GM12878 (cell line): Measurements from ENCODE around the gene RAB11A. TPM values are rescaled to one million over a fixed set of nuclear protein-coding genes. Genes with fewer than 3 reads are reported as not detected.

Experiments
- ATAC-seq: fragments of 200-7000 bp; cut with Tn5 transposase; 3 replicates; pipeline ENCODE4 v1.9.1; 2020; ENCODE audit warnings: mild to moderate bottlenecking, moderate library complexity
- BruUV-seq: library from RNA; stranded (reverse); fragments of 400-500 nt; replicated peaks from 2 replicates; lab custom pipeline; 2021; lab: Mats Ljungman, UMichigan
- CTCF ChIA-PET: fragments of 300-600 bp; sonication (Branson Sonifier 250); formaldehyde crosslinking; extraction: SDS; loops from one replicate; lab custom pipeline; 2021; ENCODE audit warnings: inconsistent platforms; lab: Yijun Ruan, JAX
- POLR2A ChIA-PET: fragments of 350-600 bp; formaldehyde crosslinking; extraction: SDS; loops from one replicate; lab custom pipeline; 2021; ENCODE audit warnings: inconsistent platforms; lab: Charles Lee
- RAD21 ChIA-PET: fragments of 300-600 bp; sonication (Branson Sonifier 250); formaldehyde crosslinking; loops from one replicate; lab custom pipeline; 2023; ENCODE audit warnings: antibody characterized with exemption; ENCODE audit not compliant: unreplicated experiment; lab: Charles Lee
- SMC1A ChIA-PET: fragments of 300-600 bp; sonication (Branson Sonifier 250); formaldehyde crosslinking; loops from one replicate; lab custom pipeline; 2023; ENCODE audit not compliant: unreplicated experiment, uncharacterized antibody; lab: Charles Lee
- DNase-seq: peaks from one replicate; pipeline ENCODE4 v3.0.0-alpha.2; 2011; ENCODE audit warnings: low read depth, low spot score
- FAIRE-seq: peaks from 3 replicates; lab custom pipeline; 2011; peaks lifted over from hg19 to GRCh38; lab: Jason Lieb, UNC
- H2AFZ ChIP-seq: 2 replicates; pipeline ENCODE4 v1.6.0; 2011; ENCODE audit warnings: low read depth, low read length, control low read depth; ENCODE audit not compliant: control insufficient read depth
- H3K27ac ChIP-seq: 2 replicates; pipeline ENCODE4 v1.5.1; 2011; ENCODE audit warnings: control low read depth; ENCODE audit not compliant: control insufficient read depth, insufficient read depth
- H3K27me3 ChIP-seq, 2 experiments: replicated peaks in 1 of 2; 2 replicates each; pipeline versions ENCODE4 v1.6.0 to v1.6.1; 2011; ENCODE audit warnings: low read length in 1 of 2; ENCODE audit not compliant: control insufficient read depth in 2 of 2, insufficient read depth in 2 of 2
- H3K36me3 ChIP-seq, 2 experiments: 2 replicates each; pipeline ENCODE4 v1.5.1; 2011; ENCODE audit warnings: low read length in 1 of 2; ENCODE audit not compliant: control insufficient read depth in 2 of 2, insufficient read depth in 2 of 2
- H3K4me1 ChIP-seq: 2 replicates; pipeline ENCODE4 v1.6.1; 2011; ENCODE audit warnings: mild to moderate bottlenecking, low read length, moderate library complexity, mixed read lengths; ENCODE audit not compliant: control insufficient read depth, insufficient read depth
- H3K4me2 ChIP-seq: 2 replicates; pipeline ENCODE4 v1.6.0; 2011; ENCODE audit warnings: control low read depth; ENCODE audit not compliant: control insufficient read depth, insufficient read depth
- H3K4me3 ChIP-seq: fragments of 200-600 bp; sonication (generic); 2 replicates; pipeline ENCODE4 v1.5.1; 2016
- H3K79me2 ChIP-seq: 2 replicates; pipeline ENCODE4 v1.6.0; 2011; ENCODE audit warnings: low read length; ENCODE audit not compliant: control insufficient read depth, insufficient read depth
- H3K9ac ChIP-seq: 2 replicates; pipeline ENCODE4 v1.8.0; 2011; ENCODE audit warnings: low read length, control low read depth, mixed read lengths; ENCODE audit not compliant: control insufficient read depth, insufficient read depth
- H3K9me3 ChIP-seq: replicated peaks from 3 replicates; pipeline ENCODE4 v1.5.1; 2011; ENCODE audit warnings: mild to moderate bottlenecking, low read length; ENCODE audit not compliant: control insufficient read depth, insufficient read depth
- H4K20me1 ChIP-seq: 2 replicates; pipeline ENCODE4 v1.6.0; 2011; ENCODE audit not compliant: control insufficient read depth, insufficient read depth
- DPF2 ChIP-seq: fragments of 450-650 bp; IDR thresholded peaks from 2 replicates; pipeline ENCODE4 v1.6.1; 2017; ENCODE audit warnings: mild to moderate bottlenecking
- HDAC6 ChIP-seq: fragments of 200-600 bp; sonication (generic); IDR thresholded peaks from one replicate; pipeline ENCODE4 v1.8.0; 2017; ENCODE audit warnings: antibody characterized with exemption; ENCODE audit not compliant: unreplicated experiment
- IRF5 ChIP-seq: fragments of 450-650 bp; IDR thresholded peaks from 2 replicates; pipeline ENCODE4 v1.6.1; 2017; ENCODE audit warnings: borderline replicate concordance
- SREBF1 ChIP-seq: IDR thresholded peaks from 2 replicates; pipeline ENCODE4 v1.6.1; 2012; ENCODE audit warnings: mild to moderate bottlenecking, low read length
- STAT1 ChIP-seq: fragments of 450-650 bp; conservative IDR thresholded peaks from 2 replicates; pipeline ENCODE4 v1.6.1; 2014; ENCODE audit warnings: antibody characterized with exemption, mild to moderate bottlenecking
- ZNF592 ChIP-seq: fragments of 450-650 bp; IDR thresholded peaks from 2 replicates; pipeline ENCODE4 v1.6.1; 2017; ENCODE audit warnings: mild to moderate bottlenecking, moderate library complexity
- WGBS: methylation state at CpG from one replicate; pipeline ENCODE4 v1.1.6; 2016; ENCODE audit warnings: low lambda C conversion rate; ENCODE audit not compliant: insufficient replicate concordance, insufficient coverage; ENCODE audit errors: missing lambda C conversion rate; 5-methylcytosine and 5-hydroxymethylcytosine counted together
- in situ Hi-C: fragments of 300-500 bp; cut with MboI; formaldehyde crosslinking; loops from 9 replicates; pipeline ENCODE4 v1.14.3; 2018; ENCODE audit warnings: mixed read lengths
- intact Hi-C: fragments of 100-400 bp; cut with micrococcal nuclease; formaldehyde crosslinking; loops from one replicate; pipeline ENCODE4 v1.14.2; 2022; ENCODE audit not compliant: unreplicated experiment
- polyA plus RNA-seq, 11 experiments: library from polyadenylated mRNA; depleted of rRNA in 4 of 11; unstranded in 6 of 11; stranded (reverse) in 5 of 11; fragments of >200 nt; fragmentation: Nextera tagmentation in 4 of 11; fragmentation: Illumina TruSeq in 1 of 11; extraction: Ambion mirVana in 4 of 11; extraction: Trizol in 1 of 11; gene quantifications; 1 replicate in 1 of 11; 2 replicates in 10 of 11; pipeline versions ENCODE4 v1.2.1 to v1.2.3, GENCODE V29; 2011 to 2016; ENCODE audit warnings: inconsistent platforms in 2 of 11, missing spikeins in 2 of 11, low read depth in 1 of 11
- total RNA-seq, 4 experiments: library from RNA; depleted of rRNA in 3 of 4; stranded (reverse); fragments of >200 nt in 3 of 4; fragmentation: Illumina TruSeq in 1 of 4; extraction: Trizol in 1 of 4; gene quantifications; 2 replicates each; pipeline versions ENCODE4 v1.2.1 to v1.2.3, GENCODE V29; 2013 to 2021

The RAB11A gene
- total and polyA plus RNA-seq, 10 of the 15 experiments (the other 5 are each of a cell fraction or from before 2014, with no cell fraction given), result 128 to 387 (median 224) TPM

- Histone ChIP-seq H3K27ac (no peak overlapping the region), H3K9me3 (no peaks in the 10 kb centered on the region), H3K27me3 (no peaks in the 10 kb centered on the region), H3K79me2 (no peaks in the 10 kb centered on the region), H3K4me2 (no peak overlapping the region), H3K9ac (no peak overlapping the region), H3K4me1 (no peaks in the 10 kb centered on the region), H3K36me3 (no peaks in the 10 kb centered on the region), H2AFZ (no peak overlapping the region), H3K4me3 (no peak overlapping the region), H4K20me1 (no peaks in the 10 kb centered on the region)
- no peak for DNase-seq
- ChIA-PET POLR2A (interaction anchor here (1.3 to 4.6 kb wide), 3 partner anchors 9 to 13 kb away, joined by 6 to 20 read pairs (median 6); no protein-coding TSS in a partner anchor), SMC1A (interaction anchor here (0.7 to 8.0 kb wide), 3 partner anchors 9 to 36 kb away, joined by 3 to 65 read pairs (median 7); no protein-coding TSS in a partner anchor), CTCF (interaction anchor here (1.2 to 1.9 kb wide), 2 partner anchors 23 to 155 kb away, joined by 3 to 4 read pairs; no protein-coding TSS in a partner anchor), RAD21 (interaction anchor here (1.0 to 7.5 kb wide), 4 partner anchors 9 to 19 kb away, joined by 3 to 61 read pairs (median 7); no protein-coding TSS in a partner anchor)
- in situ Hi-C loops (no loop called here), intact Hi-C loops (no loop called here)
- WGBS, result 68% methylated on average over 6 of the region's 6 CpGs
- BruUV-seq, result no TSS peak
- TF ChIP-seq STAT1, result no peak
- no peak for TF ChIP-seq HDAC6
- TF ChIP-seq ZNF592, result no peak
- no peak for TF ChIP-seq IRF5
- TF ChIP-seq SREBF1, result no peak
- no peak for TF ChIP-seq DPF2
- FAIRE-seq, result no peak
- ATAC-seq, result no peak
These were observed 60.8 kb downstream of the RAB11A start for GRCh38 chr15:65930134-65930533.
